ENCODE measurements around the gene CCSAP. TPM values are rescaled to one million over a fixed set of nuclear protein-coding genes. Genes with fewer than 3 reads are reported as not detected.

CCSAP gene
- polyA plus RNA-seq, 1 of the 3 experiments (the other 2 are of a cell fraction): 1.8 TPM

GRCh38 chr1:229309684-229310083 lies 33.2 kb downstream of the CCSAP start:
- CTCF ChIA-PET: no interaction called here
- 100% methylated on average over 2 of the region's 2 CpGs for WGBS (ENCODE audit: low lambda C conversion rate)
- no peaks in the 10 kb centered on the region for H3K79me2 ChIP-seq (ENCODE audit: insufficient read depth)
- no peak overlapping the region for H3K9ac ChIP-seq
- H3K9me3 ChIP-seq: no peaks in the 10 kb centered on the region
- H3F3A ChIP-seq (replicated peaks; ENCODE audit: insufficient read depth): no peaks in the 10 kb centered on the region
- H3K27ac ChIP-seq (ENCODE audit: low read depth in 2 of 2, low read length in 1 of 2): no peak overlapping the region
- H3K9me2 ChIP-seq: no peaks in the 10 kb centered on the region
- TF ChIP-seq NRF1 (IDR thresholded peaks at IDR 0.05; ENCODE audit: low read depth, low read length) (no peak), YY1 (IDR thresholded peaks at IDR 0.05; ENCODE audit: low read depth) (no peak), TCF12 (IDR thresholded peaks at IDR 0.05) (no peak), FOXJ3 (CRISPR knock-in tag; IDR thresholded peaks at IDR 0.05) (no peak), MXI1 (IDR thresholded peaks at IDR 0.05; ENCODE audit: low read depth, low read length) (no peak), POLR2AphosphoS5 (IDR thresholded peaks at IDR 0.05; ENCODE audit: low read depth, low read length) (no peak), RXRA (IDR thresholded peaks at IDR 0.05; ENCODE audit: borderline replicate concordance, low read depth) (no peak), TAF1 (IDR thresholded peaks at IDR 0.05; ENCODE audit: borderline replicate concordance, low read depth, low read length) (no peak), JUND (IDR thresholded peaks at IDR 0.05) (no peak)
- H3K4me3 ChIP-seq (ENCODE audit: low read depth in 2 of 2, low read length in 1 of 2): no peak overlapping the region
- H3K4me1 ChIP-seq (ENCODE audit: control insufficient read depth in 1 of 2, insufficient read depth in 2 of 2, low read depth in 1 of 2, low read length in 1 of 2): no peaks in the 10 kb centered on the region; a peak in 1 of 4 replicates
- peaks cover 24 to 49% of the 10 kb centered on the region in 2 experiments for H3K36me3 ChIP-seq (replicated peaks in 1 of 2; ENCODE audit: control insufficient read depth in 1 of 2, insufficient read depth in 2 of 2, low read length in 1 of 2)
- no peaks in the 10 kb centered on the region for H4K20me1 ChIP-seq (ENCODE audit: insufficient read depth)
- no peaks in the 10 kb centered on the region for H3K27me3 ChIP-seq (ENCODE audit: insufficient read depth)
- H3K4me2 ChIP-seq: no peak overlapping the region
- no peak overlapping the region for H2AFZ ChIP-seq (ENCODE audit: low read depth)
- DNase-seq: no peak
- POLR2A ChIA-PET: no interaction called here

- Histone ChIP-seq H2AFZ (ENCODE audit: low read depth) (no peak overlapping the region), H3K27me3 (ENCODE audit: insufficient read depth) (no peaks in the 10 kb centered on the region), H3K9me3 (no peaks in the 10 kb centered on the region), H3K4me1 (ENCODE audit: control insufficient read depth in 1 of 2, insufficient read depth in 2 of 2, low read depth in 1 of 2, low read length in 1 of 2) (no peaks in the 10 kb centered on the region; a peak in 1 of 4 replicates), H3K4me3 (ENCODE audit: low read depth in 2 of 2, low read length in 1 of 2) (no peak overlapping the region), H3K36me3 (replicated peaks in 1 of 2; ENCODE audit: control insufficient read depth in 1 of 2, insufficient read depth in 2 of 2, low read length in 1 of 2) (peaks cover 30 to 56% of the 10 kb centered on the region in 2 experiments), H4K20me1 (ENCODE audit: insufficient read depth) (no peaks in the 10 kb centered on the region), H3K4me2 (no peak overlapping the region), H3K79me2 (ENCODE audit: insufficient read depth) (no peaks in the 10 kb centered on the region), H3F3A (replicated peaks; ENCODE audit: insufficient read depth) (no peaks in the 10 kb centered on the region), H3K9ac (no peak overlapping the region), H3K27ac (ENCODE audit: low read depth in 2 of 2, low read length in 1 of 2) (no peak overlapping the region), H3K9me2 (no peaks in the 10 kb centered on the region)
- no peak for DNase-seq
- WGBS (ENCODE audit: low lambda C conversion rate): 88% methylated on average over 1 of the region's 1 CpG
- POLR2A ChIA-PET: no interaction called here
- no peak for TF ChIP-seq NFIC (IDR thresholded peaks at IDR 0.05; ENCODE audit: borderline replicate concordance)
- no peak for TF ChIP-seq RCOR1 (IDR thresholded peaks at IDR 0.05; ENCODE audit: low read length)
- no peak for TF ChIP-seq PBX3 (IDR thresholded peaks at IDR 0.05)
- TF ChIP-seq POLR2AphosphoS5 (IDR thresholded peaks at IDR 0.05; ENCODE audit: low read depth, low read length): no peak
- TF ChIP-seq MAX (IDR thresholded peaks at IDR 0.05; ENCODE audit: low read depth): no peak
- TF ChIP-seq GATA2 (CRISPR knock-in tag; IDR thresholded peaks at IDR 0.05): no peak
- no peak for TF ChIP-seq JUND (IDR thresholded peaks at IDR 0.05)
- no peak for TF ChIP-seq RFX5 (IDR thresholded peaks at IDR 0.05; ENCODE audit: low read length)
- TF ChIP-seq RAD21 (IDR thresholded peaks at IDR 0.05; ENCODE audit: low read length): no peak
- CTCF ChIA-PET: interaction anchor here (2.0 kb wide), 1 partner anchor 173 kb away, joined by 5 read pairs; no protein-coding TSS in a partner anchor
Measured at GRCh38 chr1:229309074-229309473, 33.8 kb downstream of the CCSAP start.
